GM12878 (cell line): Measurements from ENCODE around the gene LRRC40.

Experiments used
- CBX5 ChIP-seq: sonication (generic); IDR thresholded peaks from 2 replicates; pipeline ENCODE4 v1.6.1; 2016; ENCODE audit warnings: low read depth, moderate library complexity, mild to moderate bottlenecking, inconsistent platforms
- FOS ChIP-seq: IDR thresholded peaks from 3 replicates; pipeline ENCODE4 v1.6.1; 2011; ENCODE audit warnings: borderline replicate concordance; ENCODE audit not compliant: insufficient read length; ENCODE audit errors: extremely low read depth
- FOXM1 ChIP-seq: IDR thresholded peaks from 2 replicates; pipeline ENCODE4 v1.6.1; 2012; ENCODE audit warnings: low read depth, mild to moderate bottlenecking, inconsistent platforms, low read length, moderate library complexity
- NFIC ChIP-seq: IDR thresholded peaks from 2 replicates; pipeline ENCODE4 v1.6.1; 2012; ENCODE audit warnings: low read depth, mild to moderate bottlenecking, inconsistent platforms, low read length, moderate library complexity
- NR2C1 ChIP-seq: fragments of 450-650 bp; IDR thresholded peaks from 2 replicates; pipeline ENCODE4 v1.6.1; 2017; ENCODE audit warnings: antibody characterized with exemption, mild to moderate bottlenecking, moderate library complexity
- POLR2AphosphoS5 ChIP-seq: IDR thresholded peaks from 2 replicates; pipeline ENCODE4 v1.6.1; 2011; ENCODE audit warnings: mild to moderate bottlenecking, low read length, inconsistent platforms
- SRF ChIP-seq, 2 experiments: IDR thresholded peaks; 2 replicates each; pipeline ENCODE4 v1.6.1; 2011; ENCODE audit warnings: low read depth in 2 of 2, low read length in 2 of 2, mild to moderate bottlenecking in 1 of 2, moderate library complexity in 1 of 2
- TAF1 ChIP-seq: IDR thresholded peaks from 2 replicates; pipeline ENCODE4 v1.6.1; 2011; ENCODE audit warnings: mild to moderate bottlenecking, low read depth, low read length, borderline replicate concordance
- ZNF217 ChIP-seq: fragments of 450-650 bp; IDR thresholded peaks from 2 replicates; pipeline ENCODE4 v1.6.1; 2017; ENCODE audit warnings: antibody characterized with exemption, mild to moderate bottlenecking
- ZSCAN29 ChIP-seq: fragments of 450-650 bp; IDR thresholded peaks from 2 replicates; pipeline ENCODE4 v1.6.1; 2017; ENCODE audit warnings: mild to moderate bottlenecking, moderate library complexity
- TF ChIP-seq, protein P1 (sequence below), 3 experiments: IDR thresholded peaks in 2 of 3; conservative IDR thresholded peaks in 1 of 3; 2 replicates each; pipeline ENCODE4 v1.5.1; 2011; ENCODE audit warnings: low read depth in 3 of 3, low read length in 3 of 3, mild to moderate bottlenecking in 3 of 3, control low read depth in 2 of 3, moderate library complexity in 2 of 3, inconsistent platforms in 1 of 3, mixed read lengths in 1 of 3; ENCODE audit not compliant: control insufficient read depth in 2 of 3, insufficient read depth in 1 of 3; ENCODE audit errors: extremely low read depth in 1 of 3
- TF ChIP-seq, protein P2 (sequence below): fragments of 450-650 bp; formaldehyde crosslinking; IDR thresholded peaks from 2 replicates; pipeline ENCODE4 v1.5.0; 2022; ENCODE audit warnings: mild to moderate bottlenecking, missing genetic modification characterization

DNA sequence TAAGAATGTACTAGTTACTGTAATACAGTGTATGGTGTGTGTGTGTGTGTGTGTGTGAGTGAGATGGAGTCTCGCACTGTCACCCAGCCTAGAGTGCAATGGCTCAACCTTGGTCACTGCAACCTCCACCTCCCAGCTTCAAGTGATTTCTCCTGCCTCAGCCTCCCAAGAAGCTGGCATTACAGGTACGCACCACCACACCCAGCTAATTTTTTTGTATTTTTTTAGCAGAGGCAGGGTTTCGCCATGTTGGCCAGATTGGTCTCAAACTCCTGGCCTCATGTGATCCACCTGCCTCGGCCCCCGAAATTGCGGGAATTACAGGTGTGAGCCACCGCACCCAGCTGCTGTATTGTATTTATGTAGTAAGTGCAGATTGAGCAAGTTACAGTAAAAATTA, 2.9 kb upstream of the LRRC40 start:
- TF ChIP-seq FOXM1 (no peak), CBX5 (no peak), TAF1 (no peak), FOS (no peak), ZNF217 (no peak), SRF (IDR thresholded peaks at IDR 0.05; ENCODE audit: low read depth in 2 of 2, low read length in 2 of 2) (no peak), NR2C1 (no peak), NFIC (no peak), ZSCAN29 (no peak), POLR2AphosphoS5 (no peak)
- TF ChIP-seq, protein P1, sequence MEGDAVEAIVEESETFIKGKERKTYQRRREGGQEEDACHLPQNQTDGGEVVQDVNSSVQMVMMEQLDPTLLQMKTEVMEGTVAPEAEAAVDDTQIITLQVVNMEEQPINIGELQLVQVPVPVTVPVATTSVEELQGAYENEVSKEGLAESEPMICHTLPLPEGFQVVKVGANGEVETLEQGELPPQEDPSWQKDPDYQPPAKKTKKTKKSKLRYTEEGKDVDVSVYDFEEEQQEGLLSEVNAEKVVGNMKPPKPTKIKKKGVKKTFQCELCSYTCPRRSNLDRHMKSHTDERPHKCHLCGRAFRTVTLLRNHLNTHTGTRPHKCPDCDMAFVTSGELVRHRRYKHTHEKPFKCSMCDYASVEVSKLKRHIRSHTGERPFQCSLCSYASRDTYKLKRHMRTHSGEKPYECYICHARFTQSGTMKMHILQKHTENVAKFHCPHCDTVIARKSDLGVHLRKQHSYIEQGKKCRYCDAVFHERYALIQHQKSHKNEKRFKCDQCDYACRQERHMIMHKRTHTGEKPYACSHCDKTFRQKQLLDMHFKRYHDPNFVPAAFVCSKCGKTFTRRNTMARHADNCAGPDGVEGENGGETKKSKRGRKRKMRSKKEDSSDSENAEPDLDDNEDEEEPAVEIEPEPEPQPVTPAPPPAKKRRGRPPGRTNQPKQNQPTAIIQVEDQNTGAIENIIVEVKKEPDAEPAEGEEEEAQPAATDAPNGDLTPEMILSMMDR (IDR thresholded peaks at IDR 0.05 in 2 of 3, conservative IDR thresholded peaks at IDR 0.05 in 1 of 3; ENCODE audit: control insufficient read depth in 2 of 3, extremely low read depth in 1 of 3, insufficient read depth in 1 of 3, low read depth in 3 of 3, low read length in 3 of 3) = no peak
- TF ChIP-seq, protein P2, sequence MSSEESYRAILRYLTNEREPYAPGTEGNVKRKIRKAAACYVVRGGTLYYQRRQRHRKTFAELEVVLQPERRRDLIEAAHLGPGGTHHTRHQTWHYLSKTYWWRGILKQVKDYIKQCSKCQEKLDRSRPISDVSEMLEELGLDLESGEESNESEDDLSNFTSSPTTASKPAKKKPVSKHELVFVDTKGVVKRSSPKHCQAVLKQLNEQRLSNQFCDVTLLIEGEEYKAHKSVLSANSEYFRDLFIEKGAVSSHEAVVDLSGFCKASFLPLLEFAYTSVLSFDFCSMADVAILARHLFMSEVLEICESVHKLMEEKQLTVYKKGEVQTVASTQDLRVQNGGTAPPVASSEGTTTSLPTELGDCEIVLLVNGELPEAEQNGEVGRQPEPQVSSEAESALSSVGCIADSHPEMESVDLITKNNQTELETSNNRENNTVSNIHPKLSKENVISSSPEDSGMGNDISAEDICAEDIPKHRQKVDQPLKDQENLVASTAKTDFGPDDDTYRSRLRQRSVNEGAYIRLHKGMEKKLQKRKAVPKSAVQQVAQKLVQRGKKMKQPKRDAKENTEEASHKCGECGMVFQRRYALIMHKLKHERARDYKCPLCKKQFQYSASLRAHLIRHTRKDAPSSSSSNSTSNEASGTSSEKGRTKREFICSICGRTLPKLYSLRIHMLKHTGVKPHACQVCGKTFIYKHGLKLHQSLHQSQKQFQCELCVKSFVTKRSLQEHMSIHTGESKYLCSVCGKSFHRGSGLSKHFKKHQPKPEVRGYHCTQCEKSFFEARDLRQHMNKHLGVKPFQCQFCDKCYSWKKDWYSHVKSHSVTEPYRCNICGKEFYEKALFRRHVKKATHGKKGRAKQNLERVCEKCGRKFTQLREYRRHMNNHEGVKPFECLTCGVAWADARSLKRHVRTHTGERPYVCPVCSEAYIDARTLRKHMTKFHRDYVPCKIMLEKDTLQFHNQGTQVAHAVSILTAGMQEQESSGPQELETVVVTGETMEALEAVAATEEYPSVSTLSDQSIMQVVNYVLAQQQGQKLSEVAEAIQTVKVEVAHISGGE (CRISPR knock-in tag) = no peak
